GM12875 (cell line): Measurements from ENCODE around the gene CDC42EP5.

Experiments
- H3K4me3 ChIP-seq: one replicate; pipeline ENCODE4 v1.5.1; 2011; ENCODE audit warnings: low read depth, low read length, control low read depth
- TF ChIP-seq, protein P1 (sequence below): IDR thresholded peaks from 2 replicates; pipeline ENCODE4 v1.5.1; 2011; ENCODE audit warnings: low read depth, mild to moderate bottlenecking, control low read depth, inconsistent platforms, low read length, moderate library complexity, borderline replicate concordance; ENCODE audit not compliant: insufficient read depth

The CDC42EP5 gene

DNA sequence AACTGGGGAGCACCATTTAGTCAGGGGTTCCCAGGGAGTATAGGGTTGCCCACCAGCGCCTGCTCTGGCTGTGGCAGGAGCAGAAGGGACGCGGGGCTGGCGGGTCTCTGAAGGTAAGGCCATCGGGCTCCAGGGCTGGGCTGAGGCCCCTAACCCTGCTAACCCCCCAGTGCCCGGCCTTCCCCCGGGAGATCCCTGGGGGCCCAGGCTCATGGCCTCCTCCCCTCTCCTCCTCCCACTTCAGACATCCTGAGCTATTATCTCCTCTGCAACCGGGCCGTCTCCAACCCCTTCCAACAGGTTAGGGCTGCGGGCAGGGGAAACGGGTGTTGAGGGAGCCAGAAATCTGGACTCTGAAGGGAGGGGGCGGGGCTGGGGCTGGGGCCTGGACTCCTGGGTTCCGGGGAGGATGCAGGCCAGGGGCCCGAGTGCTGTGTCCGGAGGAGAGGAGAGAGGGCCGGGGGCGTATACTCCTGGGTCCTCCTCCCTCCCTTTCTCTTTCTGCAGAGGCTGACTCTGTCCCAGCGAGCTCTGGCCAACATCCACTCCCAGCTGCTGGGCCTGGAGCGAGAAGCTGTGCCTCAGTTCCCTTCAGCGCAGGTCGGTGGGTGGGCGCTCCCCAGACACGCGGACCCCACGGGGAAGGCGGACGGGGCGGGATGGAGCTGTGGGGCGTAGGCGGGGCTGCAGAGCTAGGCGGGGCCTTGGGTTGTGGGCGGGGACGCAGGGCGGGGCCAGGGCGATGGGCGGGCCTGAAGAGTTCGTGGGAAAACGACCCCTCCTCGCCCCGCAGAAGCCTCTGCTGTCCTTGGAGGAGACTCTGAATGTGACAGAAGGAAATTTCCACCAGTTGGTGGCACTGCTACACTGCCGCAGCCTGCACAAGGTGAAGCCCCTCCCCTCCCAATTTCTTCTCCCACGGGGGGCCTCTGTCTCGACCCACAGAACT, 42.5 kb downstream of the CDC42EP5 start:
- H3K4me3 ChIP-seq = no peak overlapping the region

DNA sequence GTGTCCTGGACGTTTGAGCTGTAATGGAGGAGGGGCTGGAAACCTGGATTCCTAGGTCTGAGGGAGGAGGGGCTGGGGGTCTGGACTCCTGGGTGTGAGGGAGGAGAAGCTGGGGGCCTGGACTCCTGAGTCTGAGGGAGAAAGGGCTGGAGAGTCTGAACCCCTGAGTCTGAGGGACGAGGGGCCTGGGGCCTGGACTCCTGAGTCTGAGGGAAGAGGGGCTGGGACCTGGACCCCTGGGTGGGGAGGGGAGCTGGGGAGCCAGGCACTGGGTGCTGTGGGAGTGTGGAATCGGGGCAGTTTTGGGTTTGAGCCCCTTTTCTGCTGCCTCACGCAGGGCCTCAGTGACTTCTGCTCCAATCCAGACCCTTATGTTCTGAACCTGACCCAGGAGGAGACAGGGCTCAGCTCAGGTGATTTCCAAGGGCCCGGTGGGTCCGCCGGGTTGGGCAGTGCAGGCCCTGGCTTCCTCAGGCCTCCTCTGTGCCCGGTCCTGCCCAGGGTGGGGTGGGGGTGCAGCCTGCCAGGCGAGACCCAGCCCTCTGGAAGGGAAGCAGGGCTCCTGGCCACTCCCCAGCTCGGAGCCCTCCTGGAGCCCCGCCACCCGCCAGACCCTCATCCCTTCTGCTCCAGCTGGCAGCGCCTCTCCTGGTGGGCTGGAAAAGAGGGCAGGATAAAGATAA, 43.4 kb downstream of the CDC42EP5 start:
- TF ChIP-seq, protein P1, sequence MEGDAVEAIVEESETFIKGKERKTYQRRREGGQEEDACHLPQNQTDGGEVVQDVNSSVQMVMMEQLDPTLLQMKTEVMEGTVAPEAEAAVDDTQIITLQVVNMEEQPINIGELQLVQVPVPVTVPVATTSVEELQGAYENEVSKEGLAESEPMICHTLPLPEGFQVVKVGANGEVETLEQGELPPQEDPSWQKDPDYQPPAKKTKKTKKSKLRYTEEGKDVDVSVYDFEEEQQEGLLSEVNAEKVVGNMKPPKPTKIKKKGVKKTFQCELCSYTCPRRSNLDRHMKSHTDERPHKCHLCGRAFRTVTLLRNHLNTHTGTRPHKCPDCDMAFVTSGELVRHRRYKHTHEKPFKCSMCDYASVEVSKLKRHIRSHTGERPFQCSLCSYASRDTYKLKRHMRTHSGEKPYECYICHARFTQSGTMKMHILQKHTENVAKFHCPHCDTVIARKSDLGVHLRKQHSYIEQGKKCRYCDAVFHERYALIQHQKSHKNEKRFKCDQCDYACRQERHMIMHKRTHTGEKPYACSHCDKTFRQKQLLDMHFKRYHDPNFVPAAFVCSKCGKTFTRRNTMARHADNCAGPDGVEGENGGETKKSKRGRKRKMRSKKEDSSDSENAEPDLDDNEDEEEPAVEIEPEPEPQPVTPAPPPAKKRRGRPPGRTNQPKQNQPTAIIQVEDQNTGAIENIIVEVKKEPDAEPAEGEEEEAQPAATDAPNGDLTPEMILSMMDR = no peak
- no peak overlapping the region for H3K4me3 ChIP-seq

More for the DNA sequence above, 42.5 kb downstream of the CDC42EP5 start:
- TF ChIP-seq, protein P1 = 0 out of 2 replicates have a peak, but pooled peaks have one; percentile 10

DNA sequence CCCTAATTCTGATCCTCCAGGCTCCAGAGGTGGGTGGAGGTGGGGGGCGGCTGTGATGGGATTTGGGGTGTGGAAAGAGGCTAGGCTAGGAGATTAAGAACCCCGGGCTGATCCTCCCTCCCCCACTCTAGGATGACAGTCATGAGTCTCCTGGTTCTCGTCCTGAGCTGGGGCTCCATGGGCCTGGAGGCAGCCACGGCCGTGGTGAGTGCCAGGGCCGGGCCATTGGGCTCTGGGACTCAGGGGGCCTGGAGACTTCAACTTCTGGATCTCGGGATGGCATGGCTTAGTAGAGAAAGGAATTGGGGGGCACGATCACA, 44.0 kb downstream of the CDC42EP5 start:
- no peak overlapping the region for H3K4me3 ChIP-seq
- TF ChIP-seq, protein P1 = no peak

DNA sequence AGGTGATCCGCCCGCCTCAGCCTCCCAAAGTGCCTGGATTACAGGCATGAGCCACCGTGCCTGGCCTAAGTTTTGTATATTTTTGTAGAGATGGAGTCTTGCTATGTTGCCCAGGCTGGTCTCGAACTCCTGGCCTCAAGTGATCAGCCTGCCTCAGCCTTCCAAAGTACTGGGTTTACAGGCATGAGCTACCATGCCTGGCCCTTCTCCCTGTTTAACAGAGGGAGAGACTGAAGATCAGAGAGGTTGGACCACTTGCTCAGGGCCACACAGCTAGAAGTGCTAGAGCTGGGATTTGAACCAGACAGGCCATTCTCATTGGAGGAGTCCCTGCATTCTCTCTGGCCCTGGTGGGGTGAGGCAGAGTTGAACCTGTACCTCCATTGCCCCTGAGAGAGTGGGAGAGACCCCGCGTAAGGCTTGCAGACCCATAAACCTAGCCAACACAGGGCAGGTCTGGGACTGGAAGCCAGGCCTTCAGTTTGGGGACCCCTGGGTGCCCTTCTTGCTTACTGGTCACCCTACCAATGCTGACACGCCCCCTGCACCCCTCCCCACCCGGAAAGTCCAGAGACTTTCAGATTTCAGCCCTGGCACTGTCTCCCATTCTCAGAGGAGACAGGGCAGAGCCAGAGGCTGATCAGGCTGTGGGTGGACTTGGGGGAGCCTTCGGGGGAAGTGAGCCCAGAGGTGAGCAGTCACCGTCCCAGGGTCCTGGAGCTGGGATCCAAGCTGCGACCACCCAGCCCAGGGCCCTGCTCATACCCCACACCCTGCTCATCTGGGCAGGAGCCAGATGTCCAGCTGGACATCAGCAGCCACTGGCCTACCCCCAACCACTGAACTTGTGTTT, 44.5 kb downstream of the CDC42EP5 start:
- H3K4me3 ChIP-seq = no peak overlapping the region
- TF ChIP-seq, protein P1 = no peak

DNA sequence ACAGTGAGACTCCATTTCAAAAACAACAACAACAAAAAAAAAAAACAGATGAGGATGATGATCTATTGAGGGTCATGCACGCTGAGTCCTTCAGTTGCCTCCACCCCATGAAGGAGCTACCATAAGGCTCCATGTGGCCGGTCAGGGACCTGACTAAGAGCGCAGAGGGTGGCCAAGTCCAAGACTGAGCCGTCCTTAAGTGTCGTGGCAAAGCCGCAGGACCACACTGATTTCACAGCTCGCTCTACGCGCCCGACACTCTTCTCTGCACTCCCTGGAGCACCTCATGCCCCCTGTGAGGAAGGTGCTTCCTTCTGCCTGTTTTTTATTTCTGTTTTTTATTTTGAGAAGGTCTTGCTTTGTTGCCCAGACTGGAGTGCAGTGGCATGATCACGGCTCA, 45.5 kb downstream of the CDC42EP5 start:
- TF ChIP-seq, protein P1 = no peak

DNA sequence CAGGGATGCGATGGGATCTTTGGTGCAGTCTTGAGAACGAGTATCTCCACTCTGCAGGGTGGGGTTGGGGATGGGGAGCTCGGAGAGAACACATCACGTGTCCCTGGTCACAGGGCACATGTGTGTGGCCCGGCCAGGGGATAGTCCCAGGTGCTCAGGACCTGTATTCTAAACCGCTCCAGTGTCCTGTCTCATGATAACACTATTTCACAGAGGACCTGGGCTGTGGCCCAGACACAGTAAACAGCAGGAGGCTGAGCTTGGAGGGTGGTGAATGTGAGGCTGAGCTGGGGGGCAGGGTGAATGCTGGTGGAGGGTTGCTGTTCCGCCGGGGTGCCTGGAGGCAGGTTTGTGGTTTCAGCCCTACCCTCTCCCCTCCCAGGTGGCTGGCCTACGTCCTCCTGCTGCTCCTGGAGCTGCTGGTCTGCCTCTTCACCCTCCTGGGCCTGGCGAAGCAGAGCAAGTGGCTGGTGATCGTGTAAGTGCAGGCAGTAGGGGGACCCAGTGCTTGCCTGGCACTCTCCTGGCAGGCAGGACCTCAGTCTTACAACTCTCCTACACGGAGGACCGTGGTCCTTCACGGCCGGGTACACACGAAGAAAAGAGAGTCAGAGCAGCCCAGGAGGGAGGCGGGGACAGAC, 46.7 kb downstream of the CDC42EP5 start:
- TF ChIP-seq, protein P1 = no peak
- H3K4me3 ChIP-seq = no peak overlapping the region

More for the DNA sequence above, 45.5 kb downstream of the CDC42EP5 start:
- no peak overlapping the region for H3K4me3 ChIP-seq
